Naive thymus-derived CD4-positive, alpha-beta T cell (primary cell): ENCODE measurements around the gene FCHO2. TPM values are rescaled to one million over a fixed set of nuclear protein-coding genes. Genes with fewer than 3 reads are reported as not detected.

ENCODE experiments used
- ATAC-seq: fragments of 150-1000 bp; cut with Tn5 transposase; 2 replicates; pipeline ENCODE4 v1.10.0; 2021; ENCODE audit warnings: mild to moderate bottlenecking, moderate library complexity
- CTCF ChIA-PET: fragments of 350-600 bp; sonication (Branson Sonifier 250); formaldehyde crosslinking; loops from one replicate; lab custom pipeline; 2021; ENCODE audit warnings: antibody characterized with exemption; lab: Charles Lee
- POLR2A ChIA-PET: fragments of 350-600 bp; sonication (Branson Sonifier 250); formaldehyde crosslinking; loops from one replicate; lab custom pipeline; 2021; ENCODE audit warnings: antibody characterized with exemption, inconsistent platforms; lab: Charles Lee
- DNase-seq, 9 donors: peaks; one replicate each; pipeline versions ENCODE4 v3.0.0 to v3.0.0-alpha.2; 2020 to 2022; ENCODE audit warnings: mixed read lengths in 1 of 9
- H3K27ac ChIP-seq: one replicate; pipeline ENCODE4 v1.7.0; 2013; ENCODE audit warnings: mild to moderate bottlenecking, low read depth, low read length, moderate library complexity
- H3K27me3 ChIP-seq, 2 donors: one replicate each; pipeline ENCODE4 v1.7.0; 2013; ENCODE audit warnings: low read length in 2 of 2, mild to moderate bottlenecking in 2 of 2, moderate library complexity in 2 of 2; ENCODE audit not compliant: control insufficient read depth in 2 of 2, insufficient read depth in 2 of 2
- H3K36me3 ChIP-seq, 3 experiments: 1 replicate in 2 of 3; 2 replicates in 1 of 3; pipeline ENCODE4 v1.7.0; 2013; ENCODE audit warnings: low read length in 3 of 3, mild to moderate bottlenecking in 3 of 3, moderate library complexity in 1 of 3; ENCODE audit not compliant: insufficient read depth in 3 of 3, control insufficient read depth in 2 of 3
- H3K4me1 ChIP-seq, 2 donors: one replicate each; pipeline ENCODE4 v1.7.0; 2013; ENCODE audit warnings: low read length in 2 of 2, mild to moderate bottlenecking in 2 of 2, moderate library complexity in 1 of 2; ENCODE audit not compliant: control insufficient read depth in 2 of 2, insufficient read depth in 2 of 2
- H3K4me3 ChIP-seq: 2 replicates; pipeline ENCODE4 v1.7.0; 2013; ENCODE audit warnings: mild to moderate bottlenecking, low read length
- H3K9me3 ChIP-seq, 3 experiments: 1 replicate in 2 of 3; 2 replicates in 1 of 3; pipeline ENCODE4 v1.7.0; 2013; ENCODE audit warnings: low read length in 3 of 3; ENCODE audit not compliant: control insufficient read depth in 2 of 3
- H3K27ac Mint-ChIP-seq, 9 donors: one replicate each; pipeline ENCODE4 v1.8.0; 2020 to 2022; ENCODE audit warnings: mixed read lengths in 9 of 9, mild to moderate bottlenecking in 8 of 9, moderate library complexity in 5 of 9, inconsistent platforms in 2 of 9
- H3K27me3 Mint-ChIP-seq, 5 donors: one replicate each; pipeline ENCODE4 v1.8.0; 2021 to 2022; ENCODE audit warnings: mixed read lengths in 5 of 5, mild to moderate bottlenecking in 1 of 5
- H3K36me3 Mint-ChIP-seq, 5 donors: one replicate each; pipeline ENCODE4 v1.8.0; 2020 to 2022; ENCODE audit warnings: mixed read lengths in 5 of 5, mild to moderate bottlenecking in 3 of 5, inconsistent platforms in 1 of 5
- H3K4me1 Mint-ChIP-seq, 7 donors: one replicate each; pipeline ENCODE4 v1.8.0; 2020 to 2022; ENCODE audit warnings: mixed read lengths in 7 of 7, mild to moderate bottlenecking in 3 of 7, inconsistent platforms in 1 of 7
- H3K4me3 Mint-ChIP-seq, 10 donors: one replicate each; pipeline ENCODE4 v1.8.0; 2020 to 2022; ENCODE audit warnings: mild to moderate bottlenecking in 10 of 10, mixed read lengths in 10 of 10, moderate library complexity in 6 of 10, inconsistent platforms in 2 of 10
- H3K9me3 Mint-ChIP-seq, 11 donors: one replicate each; pipeline ENCODE4 v1.8.0; 2020 to 2022; ENCODE audit warnings: mixed read lengths in 11 of 11, mild to moderate bottlenecking in 4 of 11, inconsistent platforms in 1 of 11, moderate library complexity in 1 of 11
- intact Hi-C, 2 donors: fragments of 100-400 bp; cut with micrococcal nuclease; formaldehyde crosslinking; loops; one replicate each; pipeline ENCODE4 v1.15.1; 2023
- polyA plus RNA-seq, 2 donors: library from polyadenylated mRNA; unstranded; fragments of 300-500 nt; fragmentation: Illumina TruSeq; gene quantifications; one replicate each; pipeline ENCODE4 v1.2.3, GENCODE V29; 2021
- total RNA-seq, 6 experiments: library from RNA in 5 of 6; stranded (reverse) in 5 of 6; gene quantifications; 1 replicate in 5 of 6; 2 replicates in 1 of 6; pipeline ENCODE4 v1.2.3 and lab custom pipeline; 2021 to 2026

Gene FCHO2
- total and polyA plus RNA-seq, 7 experiments from 2014 or later, result 0.30 to 7.1 (median 1.8) TPM

GRCh38 chr5:73116506-73116905 is 160.7 kb downstream of the FCHO2 start:
- Mint-ChIP-seq H3K4me1 (peaks cover 1 to 15% (median 10%) of the 10 kb centered on the region in 7 donors), H3K9me3 (peaks cover 0 to 5% (median 0%) of the 10 kb centered on the region in 11 donors), H3K4me3 (no peak overlapping the region), H3K36me3 (peaks cover 0 to 4% (median 0%) of the 10 kb centered on the region in 5 donors), H3K27ac (no peak overlapping the region), H3K27me3 (peaks cover 60 to 76% (median 63%) of the 10 kb centered on the region in 5 donors)
- DNase-seq (no peak), ATAC-seq (no peak)
- intact Hi-C loops, result no loop called here
- Histone ChIP-seq H3K4me3 (no peak overlapping the region), H3K9me3 (no peaks in the 10 kb centered on the region), H3K4me1 (no peaks in the 10 kb centered on the region), H3K27me3 (no peaks in the 10 kb centered on the region), H3K36me3 (no peaks in the 10 kb centered on the region), H3K27ac (no peak overlapping the region)
- ChIA-PET CTCF (no interaction called here), POLR2A (no interaction called here)

GRCh38 chr5:73117088-73117740 is 161.4 kb downstream of the FCHO2 start:
- Histone ChIP-seq H3K27ac (no peak overlapping the region), H3K9me3 (no peaks in the 10 kb centered on the region), H3K4me3 (no peak overlapping the region), H3K4me1 (no peaks in the 10 kb centered on the region), H3K36me3 (no peaks in the 10 kb centered on the region), H3K27me3 (no peaks in the 10 kb centered on the region)
- no peak overlapping the region for H3K4me3 Mint-ChIP-seq
- ATAC-seq, result no peak
- H3K27ac Mint-ChIP-seq, result no peak overlapping the region
- peaks cover 63 to 80% (median 70%) of the 10 kb centered on the region in 5 donors for H3K27me3 Mint-ChIP-seq
- intact Hi-C loops, result no loop called here
- DNase-seq, result no peak
- H3K36me3 Mint-ChIP-seq, result peaks cover 0 to 4% (median 0%) of the 10 kb centered on the region in 5 donors
- peaks cover 0 to 5% (median 0%) of the 10 kb centered on the region in 11 donors for H3K9me3 Mint-ChIP-seq
- ChIA-PET POLR2A (no interaction called here), CTCF (no interaction called here)
- H3K4me1 Mint-ChIP-seq, result peaks cover 1 to 18% (median 10%) of the 10 kb centered on the region in 7 donors

GRCh38 chr5:73118391-73118973 is 162.6 kb downstream of the FCHO2 start:
- intact Hi-C loops, result no loop called here
- CTCF ChIA-PET, result no interaction called here
- no peaks in the 10 kb centered on the region for H3K9me3 ChIP-seq
- H3K27ac ChIP-seq, result no peak overlapping the region
- no peaks in the 10 kb centered on the region for H3K27me3 ChIP-seq
- H3K9me3 Mint-ChIP-seq, result peaks cover 0 to 3% (median 0%) of the 10 kb centered on the region in 11 donors
- peaks cover 1 to 28% (median 19%) of the 10 kb centered on the region in 7 donors for H3K4me1 Mint-ChIP-seq
- no peak overlapping the region for H3K27ac Mint-ChIP-seq
- peaks cover 3 to 7% of the 10 kb centered on the region in 2 donors for H3K4me1 ChIP-seq
- DNase-seq, result no peak
- POLR2A ChIA-PET, result no interaction called here
- no peaks in the 10 kb centered on the region for H3K36me3 ChIP-seq
- no peak overlapping the region for H3K4me3 ChIP-seq
- ATAC-seq, result no peak
- peaks cover 54 to 80% (median 66%) of the 10 kb centered on the region in 5 donors for H3K27me3 Mint-ChIP-seq
- H3K4me3 Mint-ChIP-seq, result no peak overlapping the region
- no peaks in the 10 kb centered on the region for H3K36me3 Mint-ChIP-seq

- ChIA-PET CTCF (no interaction called here), POLR2A (no interaction called here)
- Histone ChIP-seq H3K27ac (no peak overlapping the region), H3K9me3 (no peaks in the 10 kb centered on the region), H3K36me3 (no peaks in the 10 kb centered on the region), H3K4me1 (peaks cover 3 to 7% of the 10 kb centered on the region in 2 donors), H3K27me3 (no peaks in the 10 kb centered on the region), H3K4me3 (no peak overlapping the region)
- ATAC-seq (peak; percentile 12), DNase-seq (no peak)
- peaks cover 0 to 3% (median 0%) of the 10 kb centered on the region in 11 donors for H3K9me3 Mint-ChIP-seq
- H3K27me3 Mint-ChIP-seq, result peaks cover 57 to 85% (median 67%) of the 10 kb centered on the region in 5 donors
- H3K4me1 Mint-ChIP-seq, result peaks cover 1 to 37% (median 28%) of the 10 kb centered on the region in 7 donors
- peak overlapping the region; percentile 11 to 72 (median 47) for H3K4me3 Mint-ChIP-seq
- H3K36me3 Mint-ChIP-seq, result no peaks in the 10 kb centered on the region
- H3K27ac Mint-ChIP-seq, result no peak overlapping the region
- intact Hi-C loops, result no loop called here
Observed at GRCh38 chr5:73119451-73120157, 163.8 kb downstream of the FCHO2 start.

GRCh38 chr5:73120222-73121118 is 164.6 kb downstream of the FCHO2 start, which contains the start of gene TMEM171:
TMEM171 (plus strand) TSS chr5:73120575; CDS start chr5:73123374, 2,799 bp downstream.
- no peak within 1 kb of the TSS for H3K27ac ChIP-seq
- Mint-ChIP-seq H3K4me1 (peaks cover 1 to 37% (median 28%) of the 10 kb centered on the region in 7 donors), H3K27me3 (peaks cover 60 to 82% (median 64%) of the 10 kb centered on the region in 5 donors), H3K9me3 (peaks cover 0 to 3% (median 0%) of the 10 kb centered on the region in 11 donors), H3K27ac (no peak within 1 kb of the TSS), H3K36me3 (no peaks in the 10 kb centered on the region), H3K4me3 (peak within 1 kb of the TSS; percentile 15 to 72 (median 47))
- no peaks in the 10 kb centered on the region for H3K36me3 ChIP-seq
- ChIA-PET POLR2A (no interaction called here), CTCF (no interaction called here)
- peak within 1 kb of the TSS; percentile 25 for H3K4me3 ChIP-seq
- no peaks in the 10 kb centered on the region for H3K9me3 ChIP-seq
- H3K27me3 ChIP-seq, result peaks cover 0 to 2% of the 10 kb centered on the region in 2 donors
- peaks cover 6 to 7% of the 10 kb centered on the region in 2 donors for H3K4me1 ChIP-seq
- ATAC-seq, result peak; percentile 41
- no peak for DNase-seq
- intact Hi-C loops, result no loop called here

GRCh38 chr5:73121119-73121463 is 165.2 kb downstream of the FCHO2 start:
- POLR2A ChIA-PET, result no interaction called here
- intact Hi-C loops, result no loop called here

More at GRCh38 chr5:73121119-73121463, 165.2 kb downstream of the FCHO2 start:
- H3K4me3 Mint-ChIP-seq, result peak overlapping the region in 8 of 10 donors; percentile 3 to 66 (median 36)
- H3K4me3 ChIP-seq, result peak overlapping the region; percentile 25
- no peaks in the 10 kb centered on the region for H3K36me3 ChIP-seq
- H3K27ac Mint-ChIP-seq, result no peak overlapping the region
- peaks cover 1 to 37% (median 28%) of the 10 kb centered on the region in 7 donors for H3K4me1 Mint-ChIP-seq
- H3K36me3 Mint-ChIP-seq, result no peaks in the 10 kb centered on the region
- peaks cover 63 to 85% (median 70%) of the 10 kb centered on the region in 5 donors for H3K27me3 Mint-ChIP-seq
- ATAC-seq (no peak), DNase-seq (no peak)
- CTCF ChIA-PET, result no interaction called here
- H3K9me3 ChIP-seq, result no peaks in the 10 kb centered on the region
- H3K4me1 ChIP-seq, result peaks cover 6 to 7% of the 10 kb centered on the region in 2 donors
- H3K27me3 ChIP-seq, result peaks cover 0 to 7% of the 10 kb centered on the region in 2 donors
- H3K9me3 Mint-ChIP-seq, result peaks cover 0 to 3% (median 0%) of the 10 kb centered on the region in 11 donors
- no peak overlapping the region for H3K27ac ChIP-seq
